ENCODE results near the gene GPN1. TPM values are rescaled to one million over a fixed set of nuclear protein-coding genes. Genes with fewer than 3 reads are reported as not detected.

Gene GPN1
- total and polyA plus RNA-seq, 2 donors, result 25.6 to 28.7 TPM

Small RNAs within 50 kb of the gene (small RNA-seq; reads per million reads assigned to genes)
- gene RF00340, result not detected

Other genes with a start within 250 kb of the GPN1 start
- 6.1 TPM for gene ZNF513, start 248.3 kb upstream of the GPN1 start, total RNA-seq
- 19.9 TPM for gene ZNF513, start 248.3 kb upstream of the GPN1 start, polyA plus RNA-seq
- gene PPM1G, start 219.5 kb upstream of the GPN1 start, total RNA-seq, result 30.0 TPM
- 65.5 TPM for gene PPM1G, start 219.5 kb upstream of the GPN1 start, polyA plus RNA-seq
- 87.7 TPM for gene NRBP1, start 200.4 kb upstream of the GPN1 start, total RNA-seq
- gene NRBP1, start 200.4 kb upstream of the GPN1 start, polyA plus RNA-seq, result 113 TPM
- gene KRTCAP3, start 186.7 kb upstream of the GPN1 start, total RNA-seq, result 2.5 TPM
- gene KRTCAP3, start 186.7 kb upstream of the GPN1 start, polyA plus RNA-seq, result 12.7 TPM
- gene IFT172, start 139.3 kb upstream of the GPN1 start, total RNA-seq, result 37.3 TPM
- gene IFT172, start 139.3 kb upstream of the GPN1 start, polyA plus RNA-seq, result 18.6 TPM
- 7.0 TPM for gene FNDC4, start 133.8 kb upstream of the GPN1 start, total RNA-seq
- gene FNDC4, start 133.8 kb upstream of the GPN1 start, polyA plus RNA-seq, result 10.5 TPM
- 0.11 TPM for gene GCKR, start 132.2 kb upstream of the GPN1 start, total RNA-seq
- 0.49 TPM for gene GCKR, start 132.2 kb upstream of the GPN1 start, polyA plus RNA-seq
- 40.2 TPM for gene ZNF512, start 46.0 kb upstream of the GPN1 start, total RNA-seq
- 31.6 TPM for gene ZNF512, start 46.0 kb upstream of the GPN1 start, polyA plus RNA-seq
- gene CCDC121, start within 50 bp of the GPN1 start, total RNA-seq, result 11.1 TPM
- gene CCDC121, start within 50 bp of the GPN1 start, polyA plus RNA-seq, result 5.4 TPM
- 28.2 TPM for gene SUPT7L, start 34.6 kb downstream of the GPN1 start, total RNA-seq
- gene SUPT7L, start 34.6 kb downstream of the GPN1 start, polyA plus RNA-seq, result 23.3 TPM
- gene SLC4A1AP, start 34.8 kb downstream of the GPN1 start, total RNA-seq, result 22.6 TPM
- gene SLC4A1AP, start 34.8 kb downstream of the GPN1 start, polyA plus RNA-seq, result 16.3 TPM
- 102 TPM for gene MRPL33, start 142.7 kb downstream of the GPN1 start, total RNA-seq
- gene MRPL33, start 142.7 kb downstream of the GPN1 start, polyA plus RNA-seq, result 179 TPM